ENCODE measurements around the gene MAP3K20.

DNA sequence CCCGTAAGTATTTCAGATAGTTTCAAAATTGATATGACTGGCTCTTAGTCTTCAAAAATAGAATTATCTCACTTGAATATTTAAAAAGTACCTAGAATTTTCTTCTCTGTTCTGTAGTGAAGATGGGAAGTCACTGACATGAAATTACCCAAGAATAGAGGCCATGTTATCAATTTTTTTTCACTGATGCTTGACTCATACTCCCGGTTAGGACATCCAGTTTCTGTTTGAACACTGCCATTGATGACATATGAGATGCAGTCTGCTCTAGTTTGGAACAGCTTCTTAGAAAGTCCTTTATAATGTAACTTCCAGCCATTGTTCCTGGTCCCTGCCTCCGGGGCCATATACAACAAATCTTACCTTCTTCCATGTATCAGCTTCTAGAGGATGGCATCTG is 26.0 kb downstream of the MAP3K20 start:
- TF ChIP-seq SIN3A (IDR thresholded peaks at IDR 0.05; ENCODE audit: borderline replicate concordance, low read depth, low read length) (no peak), GABPA (IDR thresholded peaks at IDR 0.05; ENCODE audit: low read depth) (no peak), CTCF (IDR thresholded peaks at IDR 0.05) (no peak), JUND (IDR thresholded peaks at IDR 0.05) (no peak), POLR2AphosphoS5 (IDR thresholded peaks at IDR 0.05; ENCODE audit: low read depth, low read length) (no peak), EP300 (IDR thresholded peaks at IDR 0.05; ENCODE audit: borderline replicate concordance in 1 of 2, low read depth in 1 of 2, low read length in 1 of 2) (no peak)
- TF ChIP-seq, protein P1, sequence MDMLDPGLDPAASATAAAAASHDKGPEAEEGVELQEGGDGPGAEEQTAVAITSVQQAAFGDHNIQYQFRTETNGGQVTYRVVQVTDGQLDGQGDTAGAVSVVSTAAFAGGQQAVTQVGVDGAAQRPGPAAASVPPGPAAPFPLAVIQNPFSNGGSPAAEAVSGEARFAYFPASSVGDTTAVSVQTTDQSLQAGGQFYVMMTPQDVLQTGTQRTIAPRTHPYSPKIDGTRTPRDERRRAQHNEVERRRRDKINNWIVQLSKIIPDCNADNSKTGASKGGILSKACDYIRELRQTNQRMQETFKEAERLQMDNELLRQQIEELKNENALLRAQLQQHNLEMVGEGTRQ (IDR thresholded peaks at IDR 0.05; ENCODE audit: borderline replicate concordance, low read depth, low read length), result no peak

All from SK-N-SH (cell line).